WTC11 (cell line): ENCODE measurements around the gene CHKA. TPM values are rescaled to one million over a fixed set of nuclear protein-coding genes. Genes with fewer than 3 reads are reported as not detected.
A peak's percentile ranks its signal among the peaks of the same experiment; 100 is the strongest.

ENCODE experiments used
- ATAC-seq: fragments of 200-7000 bp; cut with Tn5 transposase; 2 replicates; pipeline ENCODE4 v1.10.0; 2021; ENCODE audit warnings: mild to moderate bottlenecking, moderate library complexity
- CTCF ChIA-PET: fragments of 300-600 bp; sonication (Branson Sonifier 250); formaldehyde crosslinking; loops from one replicate; lab custom pipeline; 2021; ENCODE audit warnings: antibody characterized with exemption; lab: Charles Lee
- POLR2A ChIA-PET: fragments of 350-600 bp; sonication (Branson Sonifier 250); formaldehyde crosslinking; loops from one replicate; lab custom pipeline; 2021; ENCODE audit warnings: antibody characterized with exemption; lab: Charles Lee
- DNase-seq: peaks from one replicate; pipeline ENCODE4 v3.0.0; 2021; ENCODE audit warnings: low spot score
- H3K27ac Mint-ChIP-seq: 2 replicates; pipeline ENCODE4 v1.8.0; 2021; ENCODE audit warnings: mixed read lengths
- H3K27me3 Mint-ChIP-seq: 2 replicates; pipeline ENCODE4 v1.8.0; 2021; ENCODE audit warnings: low read depth, mild to moderate bottlenecking, moderate library complexity, mixed read lengths
- H3K36me3 Mint-ChIP-seq: 2 replicates; pipeline ENCODE4 v1.8.0; 2021; ENCODE audit warnings: mixed read lengths
- H3K4me1 Mint-ChIP-seq: 2 replicates; pipeline ENCODE4 v1.8.0; 2022; ENCODE audit warnings: mixed read lengths
- H3K4me3 Mint-ChIP-seq: 2 replicates; pipeline ENCODE4 v1.8.0; 2021; ENCODE audit warnings: mild to moderate bottlenecking, moderate library complexity, mixed read lengths
- H3K9me3 Mint-ChIP-seq: 2 replicates; pipeline ENCODE4 v1.8.0; 2021; ENCODE audit warnings: mixed read lengths
- CTCF ChIP-seq: fragments of 200-600 bp; IDR thresholded peaks from 2 replicates; pipeline ENCODE4 v1.8.0; 2022; ENCODE audit warnings: antibody characterized with exemption
- EMX1 ChIP-seq: fragments of 250-450 bp; sonication (Bioruptor Pico); IDR thresholded peaks from 2 replicates; pipeline ENCODE4 v1.8.0; 2021; ENCODE audit warnings: mild to moderate bottlenecking
- ETV6 ChIP-seq: sonication (generic); formaldehyde crosslinking; IDR thresholded peaks from 2 replicates; pipeline ENCODE4 v1.8.1; 2022; ENCODE audit warnings: mild to moderate bottlenecking, missing genetic modification reagents
- FOXP4 ChIP-seq: sonication (generic); formaldehyde crosslinking; IDR thresholded peaks from 2 replicates; pipeline ENCODE4 v1.8.0; 2022; ENCODE audit warnings: mild to moderate bottlenecking, missing genetic modification reagents
- GTF2I ChIP-seq: fragments of 250-450 bp; sonication (Bioruptor Pico); conservative IDR thresholded peaks from 2 replicates; pipeline ENCODE4 v1.4.0; 2021; ENCODE audit warnings: mild to moderate bottlenecking
- HMGXB4 ChIP-seq: sonication (generic); formaldehyde crosslinking; IDR thresholded peaks from 2 replicates; pipeline ENCODE4 v1.8.1; 2023; ENCODE audit warnings: mild to moderate bottlenecking, moderate library complexity, missing genetic modification reagents
- NFATC4 ChIP-seq: fragments of 250-450 bp; sonication (Bioruptor Pico); IDR thresholded peaks from 2 replicates; pipeline ENCODE4 v1.9.0; 2021; ENCODE audit warnings: mild to moderate bottlenecking
- NR2C2 ChIP-seq: sonication (generic); formaldehyde crosslinking; IDR thresholded peaks from 2 replicates; pipeline ENCODE4 v1.8.0; 2022; ENCODE audit warnings: mild to moderate bottlenecking, missing genetic modification reagents
- TCF7 ChIP-seq: sonication (generic); formaldehyde crosslinking; IDR thresholded peaks from 2 replicates; pipeline ENCODE4 v1.8.0; 2022; ENCODE audit warnings: mild to moderate bottlenecking, low read depth, missing genetic modification reagents, moderate library complexity
- ZMAT4 ChIP-seq: fragments of 250-450 bp; sonication (Bioruptor Pico); IDR thresholded peaks from 2 replicates; pipeline ENCODE4 v1.9.0; 2021; ENCODE audit warnings: mild to moderate bottlenecking
- ZNF281 ChIP-seq: sonication (generic); formaldehyde crosslinking; IDR thresholded peaks from 2 replicates; pipeline ENCODE4 v1.8.0; 2023; ENCODE audit warnings: mild to moderate bottlenecking, missing genetic modification reagents
- ZNF317 ChIP-seq: sonication (generic); formaldehyde crosslinking; IDR thresholded peaks from 2 replicates; pipeline ENCODE4 v1.8.1; 2023; ENCODE audit warnings: low read depth, mild to moderate bottlenecking, moderate library complexity, missing genetic modification reagents, borderline replicate concordance
- ZSCAN18 ChIP-seq: fragments of 250-450 bp; sonication (Bioruptor Pico); IDR thresholded peaks from 2 replicates; pipeline ENCODE4 v2.1.2; 2022; ENCODE audit warnings: mild to moderate bottlenecking, moderate library complexity
- total RNA-seq: library from RNA; stranded (reverse); gene quantifications from 3 replicates; pipeline ENCODE4 v1.2.3, GENCODE V29; 2021

The CHKA gene
- total RNA-seq, 1 experiment from 2014 or later = 76.1 TPM

GRCh38 chr11:68053981-68054812, 67.0 kb downstream of the CHKA start (continued):
- TF ChIP-seq FOXP4 (CRISPR knock-in tag) = no peak
- no peak for TF ChIP-seq CTCF

GRCh38 chr11:68053117-68053516, 68.1 kb downstream of the CHKA start:
- ATAC-seq = no peak; the same call in 1 of the 2 replicates
- Mint-ChIP-seq H3K4me1 (peaks cover 6% of the 10 kb centered on the region), H3K27ac (no peak overlapping the region), H3K27me3 (no peaks in the 10 kb centered on the region), H3K4me3 (no peak overlapping the region), H3K36me3 (peaks cover 18% of the 10 kb centered on the region), H3K9me3 (no peaks in the 10 kb centered on the region)
- ChIA-PET CTCF (interaction anchor here (1.2 kb wide), 1 partner anchor 153 kb away, joined by 3 read pairs; no protein-coding TSS in a partner anchor), POLR2A (no interaction called here)
- DNase-seq = no peak
- TF ChIP-seq GTF2I (no peak), EMX1 (0 out of 2 replicates have a peak, but pooled peaks have one; percentile 43), NFATC4 (0 out of 2 replicates have a peak, but pooled peaks have one; percentile 11)

GRCh38 chr11:68052137-68052873, 68.9 kb downstream of the CHKA start:
- no peaks in the 10 kb centered on the region for H3K9me3 Mint-ChIP-seq
- peak; percentile 3 for ATAC-seq
- CTCF ChIA-PET = interaction anchor here (1.1 to 2.2 kb wide), 3 partner anchors 11 to 154 kb away, joined by 3 to 7 read pairs (median 4); no protein-coding TSS in a partner anchor
- peak overlapping the region; percentile 74 for H3K27ac Mint-ChIP-seq
- peaks cover 6% of the 10 kb centered on the region for H3K4me1 Mint-ChIP-seq
- DNase-seq = no peak
- TF ChIP-seq NR2C2 (CRISPR knock-in tag) (no peak), HMGXB4 (CRISPR knock-in tag) (no peak), TCF7 (no peak), ETV6 (CRISPR knock-in tag) (no peak)
- H3K36me3 Mint-ChIP-seq = peaks cover 12% of the 10 kb centered on the region
- POLR2A ChIA-PET = interaction anchor here (1.4 kb wide), 1 partner anchor 9 kb away, joined by 3 read pairs; no protein-coding TSS in a partner anchor
- H3K4me3 Mint-ChIP-seq = no peak overlapping the region
- no peaks in the 10 kb centered on the region for H3K27me3 Mint-ChIP-seq

- ATAC-seq = peak; percentile 52
- CTCF ChIA-PET = interaction anchor here (1.0 to 2.2 kb wide), 4 partner anchors 10 to 158 kb away, joined by 3 to 7 read pairs (median 4); no protein-coding TSS in a partner anchor
- peak overlapping the region; percentile 74 for H3K27ac Mint-ChIP-seq
- no peaks in the 10 kb centered on the region for H3K9me3 Mint-ChIP-seq
- no peak overlapping the region for H3K4me3 Mint-ChIP-seq
- DNase-seq = no peak
- H3K4me1 Mint-ChIP-seq = peaks cover 6% of the 10 kb centered on the region
- H3K27me3 Mint-ChIP-seq = no peaks in the 10 kb centered on the region
- peaks cover 12% of the 10 kb centered on the region for H3K36me3 Mint-ChIP-seq
- POLR2A ChIA-PET = interaction anchor here (1.4 kb wide), 1 partner anchor 8 kb away, joined by 3 read pairs; no protein-coding TSS in a partner anchor
- TF ChIP-seq ZSCAN18 (CRISPR knock-in tag) = no peak
- no peak for TF ChIP-seq ZNF281 (CRISPR knock-in tag)
- TF ChIP-seq ZNF317 = no peak
- TF ChIP-seq ZMAT4 (CRISPR knock-in tag) = no peak
- TF ChIP-seq ETV6 (CRISPR knock-in tag) = 0 out of 2 replicates have a peak, but pooled peaks have one; percentile 38
Measured at GRCh38 chr11:68051191-68052136, 69.7 kb downstream of the CHKA start.
